Kidney epithelial cell (primary cell): ENCODE measurements around the gene CACTIN. TPM values are rescaled to one million over a fixed set of nuclear protein-coding genes. Genes with fewer than 3 reads are reported as not detected.
A peak's percentile ranks its signal among the peaks of the same experiment; 100 is the strongest.

ENCODE experiments used
- DNase-seq: peaks from one replicate; pipeline ENCODE4 v3.0.0-alpha.2; 2010; ENCODE audit warnings: low read depth
- H3K27me3 ChIP-seq: 2 replicates; pipeline ENCODE4 v1.6.0; 2011; ENCODE audit warnings: low read length; ENCODE audit not compliant: control insufficient read depth, insufficient read depth
- H3K36me3 ChIP-seq: 2 replicates; pipeline ENCODE4 v1.5.1; 2011; ENCODE audit warnings: low read length; ENCODE audit not compliant: control insufficient read depth, insufficient read depth
- H3K4me3 ChIP-seq: 2 replicates; pipeline ENCODE4 v1.5.1; 2011; ENCODE audit warnings: low read depth, mild to moderate bottlenecking, control low read depth, low read length
- CTCF ChIP-seq: IDR thresholded peaks from 2 replicates; pipeline ENCODE4 v1.5.1; 2011; ENCODE audit warnings: mild to moderate bottlenecking, moderate library complexity, low read length, control low read depth, inconsistent platforms; ENCODE audit not compliant: insufficient read depth, poor library complexity, severe bottlenecking
- total RNA-seq: library from RNA; depleted of rRNA; stranded (reverse); fragments of >200 nt; gene quantifications from 2 replicates; pipeline ENCODE4 v1.2.3, GENCODE V29; 2015

CACTIN gene
- total RNA-seq, 1 donor from 2014 or later = 46.6 TPM

- Histone ChIP-seq H3K36me3 (no peaks in the 10 kb centered on the region), H3K27me3 (peaks cover under 1% of the 10 kb centered on the region), H3K4me3 (no peak overlapping the region)
- no peak for TF ChIP-seq CTCF
- peak; percentile 56 for DNase-seq
Observed at GRCh38 chr19:3655402-3656072, 28.9 kb upstream of the CACTIN start.

- Histone ChIP-seq H3K4me3 (no peak overlapping the region), H3K27me3 (peaks cover 10% of the 10 kb centered on the region), H3K36me3 (no peaks in the 10 kb centered on the region)
- DNase-seq = no peak
- TF ChIP-seq CTCF = peak; percentile 35
Observed at GRCh38 chr19:3653865-3654513, 27.4 kb upstream of the CACTIN start.

- TF ChIP-seq CTCF = no peak
- DNase-seq = no peak
- H3K36me3 ChIP-seq = no peaks in the 10 kb centered on the region
- peaks cover 10% of the 10 kb centered on the region for H3K27me3 ChIP-seq
- H3K4me3 ChIP-seq = no peak overlapping the region
Observed at GRCh38 chr19:3653081-3653795, 26.6 kb upstream of the CACTIN start.

- no peak for DNase-seq
- H3K36me3 ChIP-seq = no peaks in the 10 kb centered on the region
Observed at GRCh38 chr19:3652422-3652821, 25.8 kb upstream of the CACTIN start.

GRCh38 chr19:3651684-3652083 lies 25.1 kb upstream of the CACTIN start:
- H3K36me3 ChIP-seq = no peaks in the 10 kb centered on the region
- no peak overlapping the region for H3K4me3 ChIP-seq
- H3K27me3 ChIP-seq = peaks cover 10% of the 10 kb centered on the region
- no peak for DNase-seq
- no peak for TF ChIP-seq CTCF

More at GRCh38 chr19:3652422-3652821, 25.8 kb upstream of the CACTIN start:
- Histone ChIP-seq H3K27me3 (peaks cover 10% of the 10 kb centered on the region), H3K4me3 (no peak overlapping the region)
- no peak for TF ChIP-seq CTCF
